SH-SY5Y (cell line): ENCODE measurements around the gene VSIR.

Experiments
- GATA2 ChIP-seq: IDR thresholded peaks from 2 replicates; pipeline ENCODE4 v1.6.1; 2011; ENCODE audit warnings: mild to moderate bottlenecking, low read depth, low read length
- GATA3 ChIP-seq: IDR thresholded peaks from 2 replicates; pipeline ENCODE4 v1.6.1; 2011; ENCODE audit warnings: low read depth, mild to moderate bottlenecking, low read length, moderate library complexity

DNA sequence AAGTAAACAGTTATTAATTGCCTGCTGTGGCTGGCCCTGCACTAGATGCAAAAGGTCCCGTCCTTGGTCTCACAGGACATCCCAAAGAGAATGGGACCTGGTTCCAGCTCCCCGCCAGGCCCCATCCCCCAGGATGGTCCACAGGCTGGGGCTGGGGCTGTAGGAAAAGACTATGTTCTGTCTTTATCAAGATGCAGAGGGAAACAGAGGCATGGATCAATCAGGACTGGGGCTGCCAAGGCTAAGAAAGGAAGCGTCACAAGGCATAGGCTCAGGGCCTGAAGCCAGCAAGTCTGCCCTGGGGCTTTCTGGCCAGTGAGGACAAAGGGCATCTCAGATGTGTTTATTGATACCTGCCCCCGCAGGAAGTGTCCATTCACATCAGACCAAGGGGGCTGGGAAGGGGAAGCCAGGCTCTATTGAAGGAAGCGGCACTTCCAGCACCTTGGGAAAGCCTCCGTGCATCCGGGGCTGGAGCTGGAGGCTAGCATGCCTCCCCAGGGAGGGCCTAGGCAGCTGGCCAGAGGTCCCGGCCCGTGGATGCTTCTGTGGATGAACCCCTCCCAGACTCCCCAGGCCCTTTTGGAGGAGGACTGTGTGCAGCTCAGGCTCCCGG, 5.8 kb downstream of the VSIR start:
- TF ChIP-seq GATA2 (no peak), GATA3 (no peak)
